ENCODE measurements around the gene SACM1L.

Gene SACM1L

GRCh38 chr3:45765266-45765851 lies 76.2 kb downstream of the SACM1L start:
- no peak overlapping the region for H3K4me3 ChIP-seq (ENCODE audit: low read length)
- TF ChIP-seq CTCF (IDR thresholded peaks at IDR 0.05; ENCODE audit: insufficient read depth, low read depth, low read length, missing control alignments) = no peak
- no peak for DNase-seq (ENCODE audit: low read depth)

GRCh38 chr3:45765958-45766357 lies 76.8 kb downstream of the SACM1L start:
- TF ChIP-seq CTCF (IDR thresholded peaks at IDR 0.05; ENCODE audit: insufficient read depth, low read depth, low read length, missing control alignments) = no peak
- H3K4me3 ChIP-seq (ENCODE audit: low read length) = no peak overlapping the region
- DNase-seq (ENCODE audit: low read depth) = no peak

GRCh38 chr3:45771166-45771775 lies 82.1 kb downstream of the SACM1L start:
- no peak overlapping the region for H3K4me3 ChIP-seq (ENCODE audit: low read length)
- no peak for TF ChIP-seq CTCF (IDR thresholded peaks at IDR 0.05; ENCODE audit: insufficient read depth, low read depth, low read length, missing control alignments)
- DNase-seq (ENCODE audit: low read depth) = no peak

- no peak for TF ChIP-seq CTCF (IDR thresholded peaks at IDR 0.05; ENCODE audit: insufficient read depth, low read depth, low read length, missing control alignments)
- no peak overlapping the region for H3K4me3 ChIP-seq (ENCODE audit: low read length)
- no peak for DNase-seq (ENCODE audit: low read depth)
Measured at GRCh38 chr3:45771831-45772230, 82.6 kb downstream of the SACM1L start.

- no peak for DNase-seq (ENCODE audit: low read depth)
- H3K4me3 ChIP-seq (ENCODE audit: low read length) = no peak overlapping the region
- no peak for TF ChIP-seq CTCF (IDR thresholded peaks at IDR 0.05; ENCODE audit: insufficient read depth, low read depth, low read length, missing control alignments)
Measured at GRCh38 chr3:45772341-45773035, 83.3 kb downstream of the SACM1L start.

- no peak for DNase-seq (ENCODE audit: low read depth)
- H3K4me3 ChIP-seq (ENCODE audit: low read length) = no peak overlapping the region
- no peak for TF ChIP-seq CTCF (IDR thresholded peaks at IDR 0.05; ENCODE audit: insufficient read depth, low read depth, low read length, missing control alignments)
Measured at GRCh38 chr3:45773072-45773471, 83.9 kb downstream of the SACM1L start.
